Keratinocyte (primary cell): Measurements from ENCODE around the gene SMG7.

Experiments
- CTCF ChIP-seq, 3 experiments: IDR thresholded peaks in 1 of 3; conservative IDR thresholded peaks in 1 of 3; optimal IDR thresholded peaks in 1 of 3; 2 replicates in 2 of 3; 3 replicates in 1 of 3; pipeline versions ENCODE3 to v1.5.1; 2011; ENCODE audit warnings: low read length in 3 of 3, mild to moderate bottlenecking in 3 of 3, moderate library complexity in 2 of 3, control low read depth in 1 of 3, inconsistent platforms in 1 of 3; ENCODE audit not compliant: insufficient read depth in 2 of 3; ENCODE audit errors: extremely low read depth in 1 of 3
- EZH2 ChIP-seq: IDR thresholded peaks from one replicate; pipeline ENCODE4 v1.6.1; 2012; ENCODE audit warnings: inconsistent platforms, mild to moderate bottlenecking, low read length, moderate library complexity

DNA sequence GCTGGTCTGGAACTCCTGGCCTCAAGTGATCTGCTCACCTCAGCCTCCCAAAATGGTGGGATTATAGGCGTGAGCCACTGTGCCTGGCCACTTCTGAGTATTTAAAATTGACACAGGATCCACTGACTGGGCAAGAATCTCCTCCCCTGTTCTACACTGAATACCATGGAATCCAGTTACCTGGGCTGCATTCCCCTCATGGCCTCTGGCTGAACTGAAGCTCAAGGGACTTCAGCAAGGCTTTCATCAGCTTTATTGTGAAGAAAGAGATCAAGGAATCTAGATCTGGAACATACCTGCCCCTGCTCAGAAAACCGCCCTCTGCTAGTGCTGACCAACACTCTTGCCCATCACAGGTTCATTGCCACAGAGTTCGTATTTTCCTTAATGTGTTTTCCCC lies 97.5 kb downstream of the SMG7 start:
- TF ChIP-seq CTCF (optimal IDR thresholded peaks at IDR 0.05 in 1 of 3, IDR thresholded peaks at IDR 0.05 in 1 of 3, conservative IDR thresholded peaks at IDR 0.05 in 1 of 3; ENCODE audit: extremely low read depth in 1 of 3, insufficient read depth in 2 of 3, low read length in 3 of 3) = no peak
- TF ChIP-seq EZH2 = no peak
